ENCODE data around the gene SLC6A18. TPM values are rescaled to one million over a fixed set of nuclear protein-coding genes. Genes with fewer than 3 reads are reported as not detected.

SLC6A18 gene
- total RNA-seq, 1 donor, result not detected

DNA sequence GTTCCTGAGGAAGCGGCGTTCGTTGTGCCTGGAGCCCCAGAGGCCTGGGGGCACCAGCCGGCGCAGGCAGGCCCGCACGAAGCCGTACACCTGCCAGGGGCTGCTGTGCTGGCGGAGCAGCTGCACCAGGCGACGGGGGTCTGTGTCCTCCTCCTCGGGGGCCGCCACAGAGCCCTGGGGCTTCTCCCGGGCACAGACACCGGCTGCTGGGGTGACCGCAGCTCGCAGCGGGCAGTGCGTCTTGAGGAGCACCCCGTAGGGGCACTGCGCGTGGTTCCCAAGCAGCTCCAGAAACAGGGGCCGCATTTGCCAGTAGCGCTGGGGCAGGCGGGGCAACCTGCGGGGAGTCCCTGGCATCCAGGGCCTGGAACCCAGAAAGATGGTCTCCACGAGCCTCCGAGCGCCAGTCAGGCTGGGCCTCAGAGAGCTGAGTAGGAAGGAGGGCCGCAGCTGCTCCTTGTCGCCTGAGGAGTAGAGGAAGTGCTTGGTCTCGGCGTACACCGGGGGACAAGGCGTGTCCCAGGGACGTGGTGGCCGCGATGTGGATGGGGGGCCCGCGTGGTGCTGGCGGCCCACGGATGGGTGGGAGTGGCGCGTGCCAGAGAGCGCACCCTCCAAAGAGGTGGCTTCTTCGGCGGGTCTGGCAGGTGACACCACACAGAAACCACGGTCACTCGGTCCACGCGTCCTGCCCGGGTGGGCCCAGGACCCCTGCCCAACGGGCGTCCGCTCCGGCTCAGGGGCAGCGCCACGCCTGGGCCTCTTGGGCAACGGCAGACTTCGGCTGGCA is 68.4 kb downstream of the SLC6A18 start:
- no peak for DNase-seq (ENCODE audit: low read depth)
- TF ChIP-seq, protein P1, sequence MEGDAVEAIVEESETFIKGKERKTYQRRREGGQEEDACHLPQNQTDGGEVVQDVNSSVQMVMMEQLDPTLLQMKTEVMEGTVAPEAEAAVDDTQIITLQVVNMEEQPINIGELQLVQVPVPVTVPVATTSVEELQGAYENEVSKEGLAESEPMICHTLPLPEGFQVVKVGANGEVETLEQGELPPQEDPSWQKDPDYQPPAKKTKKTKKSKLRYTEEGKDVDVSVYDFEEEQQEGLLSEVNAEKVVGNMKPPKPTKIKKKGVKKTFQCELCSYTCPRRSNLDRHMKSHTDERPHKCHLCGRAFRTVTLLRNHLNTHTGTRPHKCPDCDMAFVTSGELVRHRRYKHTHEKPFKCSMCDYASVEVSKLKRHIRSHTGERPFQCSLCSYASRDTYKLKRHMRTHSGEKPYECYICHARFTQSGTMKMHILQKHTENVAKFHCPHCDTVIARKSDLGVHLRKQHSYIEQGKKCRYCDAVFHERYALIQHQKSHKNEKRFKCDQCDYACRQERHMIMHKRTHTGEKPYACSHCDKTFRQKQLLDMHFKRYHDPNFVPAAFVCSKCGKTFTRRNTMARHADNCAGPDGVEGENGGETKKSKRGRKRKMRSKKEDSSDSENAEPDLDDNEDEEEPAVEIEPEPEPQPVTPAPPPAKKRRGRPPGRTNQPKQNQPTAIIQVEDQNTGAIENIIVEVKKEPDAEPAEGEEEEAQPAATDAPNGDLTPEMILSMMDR (IDR thresholded peaks at IDR 0.05; ENCODE audit: insufficient read depth, low read depth, low read length), result no peak
- H3K4me3 ChIP-seq (ENCODE audit: low read depth, low read length), result no peak overlapping the region

DNA sequence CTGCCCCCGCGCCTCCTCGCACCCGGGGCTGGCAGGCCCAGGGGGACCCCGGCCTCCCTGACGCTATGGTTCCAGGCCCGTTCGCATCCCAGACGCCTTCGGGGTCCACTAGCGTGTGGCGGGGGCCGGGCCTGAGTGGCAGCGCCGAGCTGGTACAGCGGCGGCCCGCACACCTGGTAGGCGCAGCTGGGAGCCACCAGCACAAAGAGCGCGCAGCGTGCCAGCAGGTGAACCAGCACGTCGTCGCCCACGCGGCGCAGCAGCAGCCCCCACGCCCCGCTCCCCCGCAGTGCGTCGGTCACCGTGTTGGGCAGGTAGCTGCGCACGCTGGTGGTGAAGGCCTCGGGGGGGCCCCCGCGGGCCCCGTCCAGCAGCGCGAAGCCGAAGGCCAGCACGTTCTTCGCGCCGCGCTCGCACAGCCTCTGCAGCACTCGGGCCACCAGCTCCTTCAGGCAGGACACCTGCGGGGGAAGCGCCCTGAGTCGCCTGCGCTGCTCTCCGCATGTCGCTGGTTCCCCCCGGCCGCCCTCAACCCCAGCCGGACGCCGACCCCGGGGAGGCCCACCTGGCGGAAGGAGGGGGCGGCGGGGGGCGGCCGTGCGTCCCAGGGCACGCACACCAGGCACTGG is 69.1 kb downstream of the SLC6A18 start:
- DNase-seq (ENCODE audit: low read depth), result no peak
- H3K4me3 ChIP-seq (ENCODE audit: low read depth, low read length), result no peak overlapping the region
- TF ChIP-seq, protein P1 (IDR thresholded peaks at IDR 0.05; ENCODE audit: insufficient read depth, low read depth, low read length), result no peak

DNA sequence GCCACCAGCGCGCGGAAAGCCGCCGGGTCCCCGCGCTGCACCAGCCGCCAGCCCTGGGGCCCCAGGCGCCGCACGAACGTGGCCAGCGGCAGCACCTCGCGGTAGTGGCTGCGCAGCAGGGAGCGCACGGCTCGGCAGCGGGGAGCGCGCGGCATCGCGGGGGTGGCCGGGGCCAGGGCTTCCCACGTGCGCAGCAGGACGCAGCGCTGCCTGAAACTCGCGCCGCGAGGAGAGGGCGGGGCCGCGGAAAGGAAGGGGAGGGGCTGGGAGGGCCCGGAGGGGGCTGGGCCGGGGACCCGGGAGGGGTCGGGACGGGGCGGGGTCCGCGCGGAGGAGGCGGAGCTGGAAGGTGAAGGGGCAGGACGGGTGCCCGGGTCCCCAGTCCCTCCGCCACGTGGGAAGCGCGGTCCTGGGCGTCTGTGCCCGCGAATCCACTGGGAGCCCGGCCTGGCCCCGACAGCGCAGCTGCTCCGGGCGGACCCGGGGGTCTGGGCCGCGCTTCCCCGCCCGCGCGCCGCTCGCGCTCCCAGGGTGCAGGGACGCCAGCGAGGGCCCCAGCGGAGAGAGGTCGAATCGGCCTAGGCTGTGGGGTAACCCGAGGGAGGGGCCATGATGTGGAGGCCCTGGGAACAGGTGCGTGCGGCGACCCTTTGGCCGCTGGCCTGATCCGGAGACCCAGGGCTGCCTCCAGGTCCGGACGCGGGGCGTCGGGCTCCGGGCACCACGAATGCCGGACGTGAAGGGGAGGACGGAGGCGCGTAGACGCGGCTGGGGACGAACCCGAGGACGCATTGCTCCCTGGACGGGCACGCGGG is 69.9 kb downstream of the SLC6A18 start, which contains the start of gene TERT:
TSS of gene TERT (minus strand) at position 234 of the 815 bp plus-strand sequence. CDS start at position 155, 79 bp downstream.
- DNase-seq (ENCODE audit: low read depth), result no peak
- TF ChIP-seq, protein P1 (IDR thresholded peaks at IDR 0.05; ENCODE audit: insufficient read depth, low read depth, low read length), result no peak
- H3K4me3 ChIP-seq (ENCODE audit: low read depth, low read length), result no peak within 1 kb of the TSS

DNA sequence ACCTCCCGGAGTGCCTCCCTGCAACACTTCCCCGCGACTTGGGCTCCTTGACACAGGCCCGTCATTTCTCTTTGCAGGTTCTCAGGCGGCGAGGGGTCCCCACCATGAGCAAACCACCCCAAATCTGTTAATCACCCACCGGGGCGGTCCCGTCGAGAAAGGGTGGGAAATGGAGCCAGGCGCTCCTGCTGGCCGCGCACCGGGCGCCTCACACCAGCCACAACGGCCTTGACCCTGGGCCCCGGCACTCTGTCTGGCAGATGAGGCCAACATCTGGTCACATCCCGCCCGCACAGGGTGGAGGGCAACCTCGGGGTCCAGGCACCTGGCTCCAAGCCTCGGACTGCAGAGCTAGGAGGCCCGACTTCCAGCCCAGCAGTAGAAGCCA is 70.5 kb downstream of the SLC6A18 start:
- H3K4me3 ChIP-seq (ENCODE audit: low read depth, low read length), result no peak overlapping the region
- no peak for DNase-seq (ENCODE audit: low read depth)
- TF ChIP-seq, protein P1 (IDR thresholded peaks at IDR 0.05; ENCODE audit: insufficient read depth, low read depth, low read length), result no peak

Other genes starting within 250 kb of the SLC6A18 start
- gene NKD2, start 216.6 kb upstream of the SLC6A18 start, total RNA-seq, result 2.2 and 4.2 TPM in 2 replicates
- 9.5 and 12.9 TPM in 2 replicates for gene SLC12A7, start 113.3 kb upstream of the SLC6A18 start, total RNA-seq
- gene SLC6A19, start 23.8 kb upstream of the SLC6A18 start, total RNA-seq, result not detected in 2 replicates
- not detected in 2 replicates for gene TERT, start 69.7 kb downstream of the SLC6A18 start, total RNA-seq
- 180 and 252 TPM in 2 replicates for gene CLPTM1L, start 119.7 kb downstream of the SLC6A18 start, total RNA-seq
- not detected in 2 replicates for gene SLC6A3, start 220.1 kb downstream of the SLC6A18 start, total RNA-seq